PFSK-1 (cell line): ENCODE measurements around the gene TAX1BP1.

Source experiments
- FOXP2 ChIP-seq: optimal IDR thresholded peaks from 2 replicates; pipeline ENCODE3; 2011; ENCODE audit warnings: borderline replicate concordance, control low read depth, inconsistent platforms; ENCODE audit not compliant: insufficient read depth; ENCODE audit errors: extremely low read length, extremely low read depth
- POLR2AphosphoS5 ChIP-seq: IDR thresholded peaks from 2 replicates; pipeline ENCODE4 v1.6.1; 2012; ENCODE audit warnings: low read depth, mild to moderate bottlenecking, control low read depth, low read length, moderate library complexity
- SIN3A ChIP-seq: IDR thresholded peaks from 2 replicates; pipeline ENCODE4 v1.6.1; 2012; ENCODE audit warnings: mild to moderate bottlenecking, low read length, moderate library complexity, borderline replicate concordance; ENCODE audit not compliant: insufficient read depth
- TAF1 ChIP-seq: IDR thresholded peaks from 2 replicates; pipeline ENCODE4 v1.6.1; 2012; ENCODE audit warnings: low read length, control low read depth, borderline replicate concordance; ENCODE audit not compliant: insufficient read depth

DNA sequence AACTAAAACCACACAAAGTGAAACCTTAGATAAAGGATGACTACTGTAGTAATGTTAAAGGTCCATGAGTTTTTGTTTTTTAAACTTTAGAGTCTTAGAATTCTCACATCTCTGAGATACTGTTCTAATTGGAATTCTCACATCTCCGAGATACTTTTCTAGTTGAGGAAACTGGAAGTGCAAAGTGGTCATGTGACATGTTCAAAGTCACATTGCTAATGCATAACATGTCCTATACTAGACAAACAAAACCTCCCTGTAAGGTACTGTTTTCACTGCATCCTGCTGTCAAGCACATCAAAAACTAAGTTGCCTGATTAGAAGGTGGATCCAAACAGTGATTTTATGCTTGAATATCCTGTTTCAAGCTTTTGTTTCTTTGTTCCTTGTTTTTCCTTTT, 13.9 kb downstream of the TAX1BP1 start:
- TF ChIP-seq TAF1 (no peak), POLR2AphosphoS5 (no peak), SIN3A (no peak), FOXP2 (no peak)
